Lower leg skin (tissue), 4 donors: ENCODE data around the gene E2F2. TPM values are rescaled to one million over a fixed set of nuclear protein-coding genes. Genes with fewer than 3 reads are reported as not detected.

Source experiments
- DNase-seq, 2 donors: peaks; one replicate each; pipeline ENCODE4 v3.0.0-alpha.2; 2019; ENCODE audit warnings: low spot score in 2 of 2
- H3K4me3 ChIP-seq: fragments of 200-600 bp; sonication (generic); 2 replicates; pipeline ENCODE4 v1.5.1; 2017; ENCODE audit warnings: mild to moderate bottlenecking, low read depth; ENCODE audit not compliant: poor library complexity, severe bottlenecking
- CTCF ChIP-seq, 3 donors: fragments of 450-650 bp; IDR thresholded peaks; one replicate each; pipeline ENCODE4 v1.5.1; 2016; ENCODE audit warnings: antibody characterized with exemption in 3 of 3, mild to moderate bottlenecking in 3 of 3, moderate library complexity in 2 of 3
- POLR2A ChIP-seq, 2 donors: fragments of 450-650 bp; IDR thresholded peaks; one replicate each; pipeline ENCODE4 v1.6.1; 2016 to 2017; ENCODE audit warnings: antibody characterized with exemption in 2 of 2, mild to moderate bottlenecking in 1 of 2, moderate library complexity in 1 of 2
- WGBS, 2 donors: methylation state at CpG; one replicate each; pipeline ENCODE4 v1.1.5; 2018; 5-methylcytosine and 5-hydroxymethylcytosine counted together
- intact Hi-C: fragments of 100-400 bp; cut with DNase I; formaldehyde crosslinking; loops from one replicate; pipeline ENCODE4 v1.15.0; 2023; ENCODE audit warnings: low total_unique reads
- total RNA-seq, 4 donors: library from RNA; depleted of rRNA; stranded (reverse); fragments of >200 nt; gene quantifications; one replicate each; pipeline ENCODE4 v1.1.0, GENCODE V29; 2016

Gene E2F2
- total RNA-seq, 4 donors from 2014 or later, result 6.0 to 12.1 (median 9.0) TPM

GRCh38 chr1:23575226-23575810, 44.3 kb upstream of the E2F2 start:
- no peak for DNase-seq
- TF ChIP-seq POLR2A (IDR thresholded peaks at IDR 0.05) (no peak), CTCF (IDR thresholded peaks at IDR 0.05) (no peak)
- 75 to 95% methylated on average over 5 of the region's 5 CpGs for WGBS, 2 donors
- no peak overlapping the region for H3K4me3 ChIP-seq
- intact Hi-C loops, result no loop called here

- DNase-seq, result no peak
- WGBS, 2 donors, result 94 to 95% methylated on average over 2 of the region's 2 CpGs
- TF ChIP-seq POLR2A (IDR thresholded peaks at IDR 0.05) (no peak), CTCF (IDR thresholded peaks at IDR 0.05) (no peak)
- intact Hi-C loops, result no loop called here
- H3K4me3 ChIP-seq, result no peak overlapping the region
These were observed 43.3 kb upstream of the E2F2 start for GRCh38 chr1:23574265-23574754.

- no peak overlapping the region for H3K4me3 ChIP-seq
- 59 to 79% methylated on average over 4 of the region's 4 CpGs for WGBS, 2 donors
- intact Hi-C loops, result no loop called here
- TF ChIP-seq CTCF (IDR thresholded peaks at IDR 0.05) (no peak), POLR2A (IDR thresholded peaks at IDR 0.05) (no peak)
- no peak for DNase-seq
These were observed 42.6 kb upstream of the E2F2 start for GRCh38 chr1:23573574-23574182.

GRCh38 chr1:23571465-23571864, 40.4 kb upstream of the E2F2 start:
- DNase-seq, result no peak
- WGBS, 2 donors, result 88 to 90% methylated on average over 3 of the region's 3 CpGs

GRCh38 chr1:23570001-23570691, 39.1 kb upstream of the E2F2 start:
- H3K4me3 ChIP-seq, result no peak overlapping the region
- TF ChIP-seq CTCF (IDR thresholded peaks at IDR 0.05) (no peak), POLR2A (IDR thresholded peaks at IDR 0.05) (no peak)
- intact Hi-C loops, result no loop called here
- no peak for DNase-seq
- 91 to 92% methylated on average over 4 of the region's 4 CpGs for WGBS, 2 donors

More at GRCh38 chr1:23571465-23571864, 40.4 kb upstream of the E2F2 start:
- intact Hi-C loops, result no loop called here
- no peak for TF ChIP-seq POLR2A (IDR thresholded peaks at IDR 0.05)
- TF ChIP-seq CTCF (IDR thresholded peaks at IDR 0.05), result no peak
- no peak overlapping the region for H3K4me3 ChIP-seq
